ENCODE data around the gene DNAJC6. TPM values are rescaled to one million over a fixed set of nuclear protein-coding genes. Genes with fewer than 3 reads are reported as not detected.

Gene DNAJC6
- total and polyA plus RNA-seq, 2 of the 13 experiments (the other 11 are each of a cell fraction or from before 2014, with no cell fraction given) = 1.0 to 1.6 TPM

- TF ChIP-seq, protein P1, sequence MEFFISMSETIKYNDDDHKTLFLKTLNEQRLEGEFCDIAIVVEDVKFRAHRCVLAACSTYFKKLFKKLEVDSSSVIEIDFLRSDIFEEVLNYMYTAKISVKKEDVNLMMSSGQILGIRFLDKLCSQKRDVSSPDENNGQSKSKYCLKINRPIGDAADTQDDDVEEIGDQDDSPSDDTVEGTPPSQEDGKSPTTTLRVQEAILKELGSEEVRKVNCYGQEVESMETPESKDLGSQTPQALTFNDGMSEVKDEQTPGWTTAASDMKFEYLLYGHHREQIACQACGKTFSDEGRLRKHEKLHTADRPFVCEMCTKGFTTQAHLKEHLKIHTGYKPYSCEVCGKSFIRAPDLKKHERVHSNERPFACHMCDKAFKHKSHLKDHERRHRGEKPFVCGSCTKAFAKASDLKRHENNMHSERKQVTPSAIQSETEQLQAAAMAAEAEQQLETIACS (CRISPR knock-in tag; IDR thresholded peaks at IDR 0.05) = peak; percentile 60
- 0 out of 2 replicates have a peak, but pooled peaks have one; percentile 38 for TF ChIP-seq ZFP36L1 (CRISPR knock-in tag; IDR thresholded peaks at IDR 0.05)
- no peak; the same call in 1 of the 2 replicates for TF ChIP-seq ZNF816 (CRISPR knock-in tag; IDR thresholded peaks at IDR 0.05; ENCODE audit: borderline replicate concordance)
- TF ChIP-seq RNF2 (conservative IDR thresholded peaks at IDR 0.05; ENCODE audit: low read depth) = peak; percentile 76; the same call in 1 of the 2 replicates
- TF ChIP-seq TMF1 (CRISPR knock-in tag; IDR thresholded peaks at IDR 0.05; ENCODE audit: low read depth) = 0 out of 2 replicates have a peak, but pooled peaks have one; percentile 29
- TF ChIP-seq CEBPZ (IDR thresholded peaks at IDR 0.05; ENCODE audit: low read length) = no peak
- 0 out of 2 replicates have a peak, but pooled peaks have one; percentile 49 for TF ChIP-seq MTA1 (CRISPR knock-in tag; IDR thresholded peaks at IDR 0.05; ENCODE audit: borderline replicate concordance)
- TF ChIP-seq TBX2 (CRISPR knock-in tag; IDR thresholded peaks at IDR 0.05; ENCODE audit: borderline replicate concordance) = peak; percentile 46; the same call in 1 of the 2 replicates
- TF ChIP-seq, protein P2, sequence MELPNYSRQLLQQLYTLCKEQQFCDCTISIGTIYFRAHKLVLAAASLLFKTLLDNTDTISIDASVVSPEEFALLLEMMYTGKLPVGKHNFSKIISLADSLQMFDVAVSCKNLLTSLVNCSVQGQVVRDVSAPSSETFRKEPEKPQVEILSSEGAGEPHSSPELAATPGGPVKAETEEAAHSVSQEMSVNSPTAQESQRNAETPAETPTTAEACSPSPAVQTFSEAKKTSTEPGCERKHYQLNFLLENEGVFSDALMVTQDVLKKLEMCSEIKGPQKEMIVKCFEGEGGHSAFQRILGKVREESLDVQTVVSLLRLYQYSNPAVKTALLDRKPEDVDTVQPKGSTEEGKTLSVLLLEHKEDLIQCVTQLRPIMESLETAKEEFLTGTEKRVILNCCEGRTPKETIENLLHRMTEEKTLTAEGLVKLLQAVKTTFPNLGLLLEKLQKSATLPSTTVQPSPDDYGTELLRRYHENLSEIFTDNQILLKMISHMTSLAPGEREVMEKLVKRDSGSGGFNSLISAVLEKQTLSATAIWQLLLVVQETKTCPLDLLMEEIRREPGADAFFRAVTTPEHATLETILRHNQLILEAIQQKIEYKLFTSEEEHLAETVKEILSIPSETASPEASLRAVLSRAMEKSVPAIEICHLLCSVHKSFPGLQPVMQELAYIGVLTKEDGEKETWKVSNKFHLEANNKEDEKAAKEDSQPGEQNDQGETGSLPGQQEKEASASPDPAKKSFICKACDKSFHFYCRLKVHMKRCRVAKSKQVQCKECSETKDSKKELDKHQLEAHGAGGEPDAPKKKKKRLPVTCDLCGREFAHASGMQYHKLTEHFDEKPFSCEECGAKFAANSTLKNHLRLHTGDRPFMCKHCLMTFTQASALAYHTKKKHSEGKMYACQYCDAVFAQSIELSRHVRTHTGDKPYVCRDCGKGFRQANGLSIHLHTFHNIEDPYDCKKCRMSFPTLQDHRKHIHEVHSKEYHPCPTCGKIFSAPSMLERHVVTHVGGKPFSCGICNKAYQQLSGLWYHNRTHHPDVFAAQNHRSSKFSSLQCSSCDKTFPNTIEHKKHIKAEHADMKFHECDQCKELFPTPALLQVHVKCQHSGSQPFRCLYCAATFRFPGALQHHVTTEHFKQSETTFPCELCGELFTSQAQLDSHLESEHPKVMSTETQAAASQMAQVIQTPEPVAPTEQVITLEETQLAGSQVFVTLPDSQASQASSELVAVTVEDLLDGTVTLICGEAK (IDR thresholded peaks at IDR 0.05) = no peak
- TF ChIP-seq, protein P2 (CRISPR knock-in tag; IDR thresholded peaks at IDR 0.05) = peak; percentile 58
- peak; percentile 59 for TF ChIP-seq PHF8 (CRISPR knock-in tag; IDR thresholded peaks at IDR 0.05)
- TF ChIP-seq ZNF720 (CRISPR knock-in tag; IDR thresholded peaks at IDR 0.05) = no peak
- TF ChIP-seq TCF12 (IDR thresholded peaks at IDR 0.05) = no peak
- no peak for TF ChIP-seq TCF12 (CRISPR knock-in tag; IDR thresholded peaks at IDR 0.05)
- TF ChIP-seq ZNF607 (CRISPR knock-in tag; IDR thresholded peaks at IDR 0.05; ENCODE audit: borderline replicate concordance) = peak; percentile 56; the same call in 1 of the 2 replicates
Measured at GRCh38 chr1:65265651-65266351, 43.5 kb upstream of the DNAJC6 start (continued).
